Lower leg skin (tissue), 4 donors: Measurements from ENCODE around the gene SLC1A1. TPM values are rescaled to one million over a fixed set of nuclear protein-coding genes. Genes with fewer than 3 reads are reported as not detected.

ENCODE experiments used
- DNase-seq, 2 donors: peaks; one replicate each; pipeline ENCODE4 v3.0.0-alpha.2; 2019; ENCODE audit warnings: low spot score in 2 of 2
- H3K4me3 ChIP-seq: fragments of 200-600 bp; sonication (generic); 2 replicates; pipeline ENCODE4 v1.5.1; 2017; ENCODE audit warnings: mild to moderate bottlenecking, low read depth; ENCODE audit not compliant: poor library complexity, severe bottlenecking
- POLR2A ChIP-seq, 2 donors: fragments of 450-650 bp; IDR thresholded peaks; one replicate each; pipeline ENCODE4 v1.6.1; 2016 to 2017; ENCODE audit warnings: antibody characterized with exemption in 2 of 2, mild to moderate bottlenecking in 1 of 2, moderate library complexity in 1 of 2
- WGBS, 2 donors: methylation state at CpG; one replicate each; pipeline ENCODE4 v1.1.5; 2018; 5-methylcytosine and 5-hydroxymethylcytosine counted together
- intact Hi-C: fragments of 100-400 bp; cut with DNase I; formaldehyde crosslinking; loops from one replicate; pipeline ENCODE4 v1.15.0; 2023; ENCODE audit warnings: low total_unique reads
- total RNA-seq, 4 donors: library from RNA; depleted of rRNA; stranded (reverse); fragments of >200 nt; gene quantifications; one replicate each; pipeline ENCODE4 v1.1.0, GENCODE V29; 2016
- TF ChIP-seq, protein P1 (sequence below), 3 donors: fragments of 450-650 bp; IDR thresholded peaks; one replicate each; pipeline ENCODE4 v1.5.1; 2016; ENCODE audit warnings: antibody characterized with exemption in 3 of 3, mild to moderate bottlenecking in 3 of 3, moderate library complexity in 2 of 3

The SLC1A1 gene
- total RNA-seq, 4 donors from 2014 or later: 1.1 to 2.2 (median 2.0) TPM

DNA sequence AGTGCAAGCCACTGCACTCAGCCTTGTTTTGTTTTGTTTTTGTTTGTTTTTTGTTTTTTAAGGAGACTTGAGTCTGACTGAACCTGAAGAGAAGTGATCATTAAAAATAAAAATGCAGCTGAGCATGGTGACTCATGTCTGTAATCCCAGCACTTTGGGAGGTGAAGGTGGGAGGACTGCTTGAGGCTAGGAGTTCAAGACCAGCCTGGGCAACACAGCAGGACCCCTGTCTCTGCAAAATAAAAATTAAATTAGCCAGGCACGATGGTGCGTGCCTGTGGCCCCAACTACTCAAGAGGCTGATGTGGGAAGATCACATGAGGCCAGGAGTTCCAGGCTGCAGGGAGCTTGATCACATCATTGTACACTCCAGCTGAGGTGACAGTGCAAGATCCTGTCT is 6.2 kb downstream of the SLC1A1 start:
- 89 to 90% methylated on average over 2 of the region's 2 CpGs for WGBS, 2 donors
- no peak for DNase-seq
- intact Hi-C loops: no loop called here
- no peak overlapping the region for H3K4me3 ChIP-seq
- TF ChIP-seq, protein P1, sequence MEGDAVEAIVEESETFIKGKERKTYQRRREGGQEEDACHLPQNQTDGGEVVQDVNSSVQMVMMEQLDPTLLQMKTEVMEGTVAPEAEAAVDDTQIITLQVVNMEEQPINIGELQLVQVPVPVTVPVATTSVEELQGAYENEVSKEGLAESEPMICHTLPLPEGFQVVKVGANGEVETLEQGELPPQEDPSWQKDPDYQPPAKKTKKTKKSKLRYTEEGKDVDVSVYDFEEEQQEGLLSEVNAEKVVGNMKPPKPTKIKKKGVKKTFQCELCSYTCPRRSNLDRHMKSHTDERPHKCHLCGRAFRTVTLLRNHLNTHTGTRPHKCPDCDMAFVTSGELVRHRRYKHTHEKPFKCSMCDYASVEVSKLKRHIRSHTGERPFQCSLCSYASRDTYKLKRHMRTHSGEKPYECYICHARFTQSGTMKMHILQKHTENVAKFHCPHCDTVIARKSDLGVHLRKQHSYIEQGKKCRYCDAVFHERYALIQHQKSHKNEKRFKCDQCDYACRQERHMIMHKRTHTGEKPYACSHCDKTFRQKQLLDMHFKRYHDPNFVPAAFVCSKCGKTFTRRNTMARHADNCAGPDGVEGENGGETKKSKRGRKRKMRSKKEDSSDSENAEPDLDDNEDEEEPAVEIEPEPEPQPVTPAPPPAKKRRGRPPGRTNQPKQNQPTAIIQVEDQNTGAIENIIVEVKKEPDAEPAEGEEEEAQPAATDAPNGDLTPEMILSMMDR (IDR thresholded peaks at IDR 0.05): no peak
- TF ChIP-seq POLR2A (IDR thresholded peaks at IDR 0.05): no peak

DNA sequence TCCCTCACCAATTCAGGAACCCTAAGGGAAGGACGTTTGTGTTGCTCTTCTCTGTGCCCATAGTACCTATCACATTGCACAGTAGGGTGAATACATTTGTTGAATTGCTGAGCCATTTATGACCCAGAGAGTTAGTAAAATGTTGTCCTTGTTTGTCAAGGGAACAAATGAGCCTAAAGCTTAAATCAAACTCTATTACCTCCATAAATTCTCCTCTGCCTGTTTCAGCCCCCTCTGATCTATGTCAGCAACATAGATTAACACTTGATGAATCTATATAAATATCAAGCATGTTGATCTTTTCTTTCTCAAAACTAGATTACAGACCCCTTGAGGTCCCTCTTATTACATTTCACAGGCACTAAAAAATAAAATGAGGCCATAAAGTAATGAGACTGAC is 7.1 kb downstream of the SLC1A1 start:
- 0 to 7% methylated on average over 1 of the region's 1 CpG for WGBS, 2 donors
- H3K4me3 ChIP-seq: no peak overlapping the region
- no peak for DNase-seq
- TF ChIP-seq, protein P1 (IDR thresholded peaks at IDR 0.05): no peak
- TF ChIP-seq POLR2A (IDR thresholded peaks at IDR 0.05): no peak
- intact Hi-C loops: no loop called here

DNA sequence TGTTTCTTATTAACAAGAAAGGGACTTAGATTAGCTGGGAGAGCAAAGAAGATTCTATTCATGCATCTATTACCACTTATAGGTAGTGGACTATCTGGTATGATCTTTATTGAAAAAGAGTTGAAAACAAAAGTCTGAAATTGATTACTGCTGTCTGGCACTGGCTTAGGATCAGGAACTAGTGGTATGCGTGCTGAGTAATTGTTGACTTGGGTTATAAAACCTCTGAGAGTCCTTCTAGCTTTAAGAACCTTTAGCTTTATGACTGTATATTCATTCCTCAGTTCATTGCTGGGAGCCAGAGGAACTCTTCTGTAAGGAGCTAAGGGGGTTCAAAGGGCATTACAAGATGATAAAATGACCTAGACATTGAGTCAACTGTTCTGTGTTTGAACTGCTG is 7.6 kb downstream of the SLC1A1 start:
- intact Hi-C loops: loop anchor here (2.0 kb wide), 1 partner anchor 49 kb away; no protein-coding TSS in a partner anchor
- WGBS, 2 donors: 47 to 50% methylated on average over 1 of the region's 1 CpG
- H3K4me3 ChIP-seq: no peak overlapping the region
- no peak for DNase-seq
- TF ChIP-seq POLR2A (IDR thresholded peaks at IDR 0.05): no peak
- TF ChIP-seq, protein P1 (IDR thresholded peaks at IDR 0.05): no peak

- WGBS, 2 donors: 69 to 70% methylated on average over 7 of the region's 7 CpGs
- intact Hi-C loops: loop anchor here (2.0 kb wide), 1 partner anchor 47 kb away; no protein-coding TSS in a partner anchor
These were observed 9.6 kb downstream of the SLC1A1 start for GRCh38 chr9:4499917-4500316.

GRCh38 chr9:4501147-4501507 is 10.9 kb downstream of the SLC1A1 start:
- DNase-seq: no peak

More at GRCh38 chr9:4499917-4500316, 9.6 kb downstream of the SLC1A1 start:
- no peak overlapping the region for H3K4me3 ChIP-seq
- TF ChIP-seq, protein P1 (IDR thresholded peaks at IDR 0.05): no peak
- no peak for TF ChIP-seq POLR2A (IDR thresholded peaks at IDR 0.05)
- DNase-seq: no peak

More at GRCh38 chr9:4501147-4501507, 10.9 kb downstream of the SLC1A1 start:
- TF ChIP-seq, protein P1 (IDR thresholded peaks at IDR 0.05): no peak
- no peak for TF ChIP-seq POLR2A (IDR thresholded peaks at IDR 0.05)
- intact Hi-C loops: no loop called here
- H3K4me3 ChIP-seq: no peak overlapping the region
- 95 to 99% methylated on average over 5 of the region's 5 CpGs for WGBS, 2 donors
